Stimulated activated CD4-positive, alpha-beta T cell treated with anti-CD3 and anti-CD28 coated beads, Interleukin-12 subunit alpha, Interleukin-12 subunit beta, amount 100 ng/mL, for 4 hours (primary cell): ENCODE results near the gene AMPH.
"Not testable (repeated sequence)": the region's sequence is repeated elsewhere in the genome, so short reads cannot be mapped to it uniquely, and the experiment has no call there.

Experiments used
- DNase-seq: peaks from one replicate; pipeline ENCODE4 v3.0.0-alpha.2; 2020

AMPH gene

GRCh38 chr7:38625866-38626265, 5.3 kb downstream of the AMPH start:
- no peak for DNase-seq

- DNase-seq = no peak
Measured at GRCh38 chr7:38615665-38616064, 15.5 kb downstream of the AMPH start.

- no peak for DNase-seq
Measured at GRCh38 chr7:38607466-38607865, 23.7 kb downstream of the AMPH start.

DNA sequence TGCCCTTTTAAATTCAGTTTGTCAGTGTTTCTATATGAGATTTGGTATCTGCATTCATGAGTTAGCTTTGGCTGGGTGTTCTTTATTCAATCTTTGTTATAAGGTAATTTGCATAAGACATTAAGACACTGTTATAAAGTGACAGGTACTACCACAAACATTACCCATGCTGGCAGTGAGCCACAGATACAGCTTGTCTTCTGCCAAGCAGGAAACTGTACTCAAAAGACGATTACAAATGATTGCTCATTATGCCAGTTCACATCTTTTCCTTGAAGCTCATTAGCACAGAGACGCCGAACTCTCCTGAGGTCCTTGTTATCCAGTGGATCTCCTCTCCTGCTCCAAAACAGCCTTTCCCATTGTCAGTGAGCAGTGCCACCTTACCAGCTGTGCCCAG, 30.4 kb downstream of the AMPH start:
- DNase-seq = no peak

GRCh38 chr7:38594949-38595348, 36.2 kb downstream of the AMPH start:
- no peak for DNase-seq

DNA sequence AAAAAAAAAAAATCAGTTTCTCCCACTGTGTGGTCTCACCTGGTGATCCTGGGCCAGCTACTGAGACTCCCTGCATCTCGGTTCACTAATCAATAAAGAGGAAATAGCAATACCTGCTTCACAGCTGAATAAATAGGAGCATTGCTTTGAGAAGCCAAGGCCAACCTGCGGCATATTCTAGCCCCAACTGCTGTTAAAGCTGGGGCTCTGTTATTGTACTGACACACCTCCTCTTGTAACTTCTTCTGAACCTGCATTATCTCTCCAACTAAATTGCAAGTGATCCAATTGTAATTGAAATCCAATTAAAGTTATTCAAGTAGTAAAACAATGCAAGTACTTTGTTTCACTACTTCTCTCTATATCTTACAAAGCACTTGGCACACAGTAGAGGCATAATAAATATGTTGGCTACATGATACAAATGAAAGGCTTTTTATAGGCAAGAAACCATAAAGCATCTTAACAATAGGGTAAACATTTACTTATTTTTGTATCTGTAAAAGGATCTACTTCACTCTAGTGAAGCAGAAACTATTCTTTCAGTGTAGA, 38.4 kb downstream of the AMPH start:
- DNase-seq = no peak

- DNase-seq = no peak
Measured at GRCh38 chr7:38585572-38586354, 45.4 kb downstream of the AMPH start.

GRCh38 chr7:38584443-38585210, 46.5 kb downstream of the AMPH start:
- DNase-seq = no peak

GRCh38 chr7:38580485-38580884, 50.7 kb downstream of the AMPH start:
- no peak for DNase-seq

- DNase-seq = no peak
Measured at GRCh38 chr7:38574086-38574485, 57.1 kb downstream of the AMPH start.

- DNase-seq = not testable (repeated sequence)
Measured at GRCh38 chr7:38571620-38572019, 59.6 kb downstream of the AMPH start.

GRCh38 chr7:38568497-38568896, 62.7 kb downstream of the AMPH start:
- no peak for DNase-seq

- no peak for DNase-seq
Measured at GRCh38 chr7:38565289-38565688, 65.9 kb downstream of the AMPH start.

- DNase-seq = no peak
Measured at GRCh38 chr7:38563741-38564140, 67.4 kb downstream of the AMPH start.

GRCh38 chr7:38561166-38561565, 70.0 kb downstream of the AMPH start:
- DNase-seq = no peak

DNA sequence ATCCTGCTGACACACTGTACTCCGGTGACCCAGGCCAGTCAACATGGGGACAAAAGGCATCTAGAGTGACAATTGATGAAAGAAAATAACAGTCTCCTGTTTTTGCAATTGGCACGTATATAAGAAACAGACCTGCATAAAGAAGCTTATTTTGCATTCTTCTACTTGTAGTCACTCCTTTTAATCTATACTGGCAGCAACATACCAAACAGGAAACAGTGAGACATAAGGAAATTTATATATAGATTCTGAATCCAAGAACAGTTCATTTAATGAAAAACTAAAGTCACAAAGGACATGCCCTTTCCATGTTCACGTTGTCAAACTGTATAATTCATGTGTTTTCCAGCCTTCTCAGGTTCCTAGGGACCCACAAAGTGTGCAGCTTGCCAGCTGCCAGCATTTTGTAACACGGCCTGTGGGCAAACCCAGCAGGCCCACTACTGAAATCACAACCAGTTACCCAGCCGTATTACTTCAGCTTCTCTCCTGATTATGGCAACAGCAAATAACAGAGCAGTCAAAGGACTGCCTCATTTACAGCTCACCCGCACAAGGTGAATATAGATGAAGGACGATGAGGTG, 72.3 kb downstream of the AMPH start:
- no peak for DNase-seq

GRCh38 chr7:38554586-38554985, 76.6 kb downstream of the AMPH start:
- no peak for DNase-seq

- DNase-seq = no peak
Measured at GRCh38 chr7:38550836-38551235, 80.3 kb downstream of the AMPH start.

GRCh38 chr7:38548605-38549004, 82.6 kb downstream of the AMPH start:
- no peak for DNase-seq

- no peak for DNase-seq
Measured at GRCh38 chr7:38546763-38547162, 84.4 kb downstream of the AMPH start.

GRCh38 chr7:38545977-38546376, 85.2 kb downstream of the AMPH start:
- no peak for DNase-seq

GRCh38 chr7:38542156-38542555, 89.0 kb downstream of the AMPH start:
- DNase-seq = no peak

DNA sequence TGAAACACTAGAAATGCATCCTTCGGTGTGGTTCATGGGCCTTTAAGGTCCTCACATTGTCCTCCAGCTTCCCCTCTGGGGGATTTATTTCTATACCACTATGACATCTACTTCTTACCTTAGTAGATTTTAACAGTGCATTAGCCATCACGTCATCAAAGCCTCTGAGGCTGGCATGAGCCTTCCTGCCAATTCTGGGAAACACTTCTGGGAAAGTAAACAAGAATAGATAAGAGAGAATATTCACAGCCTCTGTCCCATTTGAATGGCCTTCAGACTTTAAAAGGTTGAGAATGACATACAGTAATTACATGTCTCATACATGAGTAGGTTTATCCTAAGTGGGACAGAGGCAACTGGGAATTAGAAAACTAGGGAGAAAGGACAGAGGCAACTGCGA, 89.7 kb downstream of the AMPH start:
- DNase-seq = no peak
